Stimulated activated naive CD4-positive, alpha-beta T cell treated with Interleukin-2 at 50 U/mL for 16 hours (primary cell): ENCODE measurements around the gene RRP1B.
"Not testable (repeated sequence)": the region's sequence is repeated elsewhere in the genome, so short reads cannot be mapped to it uniquely, and the experiment has no call there.

ENCODE experiments used
- DNase-seq: peaks from one replicate; lab custom pipeline; 2025; lab: John Stamatoyannopoulos, UW

Gene RRP1B

GRCh38 chr21:43697758-43698643 is 38.6 kb downstream of the RRP1B start:
- no peak for DNase-seq

GRCh38 chr21:43699492-43699777 is 40.1 kb downstream of the RRP1B start:
- DNase-seq = not testable (repeated sequence)

DNA sequence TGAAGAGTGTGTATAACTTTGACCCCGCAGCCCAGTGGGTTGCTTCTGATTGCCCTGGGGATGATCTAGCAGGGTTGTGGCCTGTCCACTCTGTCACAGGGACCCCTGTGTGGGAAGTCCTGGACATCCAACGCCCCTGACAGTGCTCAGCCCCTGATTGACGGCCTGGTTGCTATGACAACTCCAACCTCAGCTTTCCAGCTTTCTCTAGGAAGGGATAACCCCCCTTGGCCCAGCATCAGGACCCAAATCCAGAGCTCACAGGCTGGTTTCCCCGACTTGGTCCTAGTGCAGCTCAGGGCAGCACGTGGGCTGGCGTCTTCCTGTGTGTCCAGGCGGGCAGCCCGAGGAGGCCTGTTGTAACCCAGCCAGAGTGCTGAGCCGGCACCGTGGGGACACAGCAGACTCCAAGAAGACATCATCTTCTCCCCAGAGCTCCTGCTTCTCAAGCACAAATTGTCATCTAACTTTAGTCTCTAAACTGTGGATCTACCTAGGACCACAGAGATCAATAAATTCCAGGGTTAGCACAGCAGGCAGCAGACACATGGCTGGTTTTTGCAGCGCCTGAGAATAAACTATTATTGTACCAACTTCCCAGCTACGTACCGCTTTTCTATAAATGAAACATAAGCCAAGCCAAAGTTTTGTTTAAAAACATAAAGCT is 40.7 kb downstream of the RRP1B start:
- DNase-seq = no peak

DNA sequence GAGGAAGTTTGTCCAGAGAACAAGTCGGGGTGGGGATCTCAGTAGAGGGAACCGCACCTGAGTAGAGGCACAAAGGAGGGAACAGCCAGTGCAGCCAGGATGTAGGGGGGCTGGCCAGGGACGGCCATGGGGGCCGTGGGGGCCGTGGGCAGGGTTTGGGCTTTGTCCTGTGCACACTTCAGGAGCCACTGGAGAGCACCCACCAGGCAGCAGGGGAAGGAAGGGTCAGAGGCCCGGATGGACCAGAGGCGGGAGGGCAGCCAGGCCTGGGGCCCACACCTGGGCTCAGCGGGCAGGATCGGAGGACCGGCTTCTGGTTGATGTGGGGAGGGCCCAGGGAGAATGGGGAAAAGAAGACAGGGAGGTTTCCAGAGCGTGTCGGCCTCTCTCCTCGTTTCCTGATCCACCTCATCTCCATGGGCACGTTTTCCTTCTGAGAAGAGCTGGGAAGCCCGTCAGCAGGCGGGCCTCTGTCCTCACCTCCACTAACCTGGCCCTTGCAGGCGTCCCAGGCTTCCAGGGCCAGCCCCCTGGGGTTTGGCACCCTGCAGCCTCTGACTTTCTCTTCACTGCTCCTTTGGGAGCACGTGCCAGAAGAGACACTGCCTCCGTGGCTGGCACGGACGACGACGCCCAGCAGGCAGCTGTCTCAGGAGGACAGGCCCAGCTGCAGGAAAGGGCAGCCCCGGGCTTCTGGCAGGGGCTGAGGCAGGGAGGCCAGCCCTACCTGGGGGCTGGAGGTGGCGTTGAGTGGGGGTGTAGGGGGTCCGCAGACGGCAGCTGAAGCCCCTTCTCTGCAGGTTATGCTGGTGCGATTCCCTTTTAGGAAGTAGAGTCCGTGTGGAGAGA is 42.8 kb downstream of the RRP1B start:
- DNase-seq = no peak

- DNase-seq = no peak
Measured at GRCh38 chr21:43702785-43703034, 43.4 kb downstream of the RRP1B start.

GRCh38 chr21:43703035-43703880 is 43.9 kb downstream of the RRP1B start:
- DNase-seq = no peak

DNA sequence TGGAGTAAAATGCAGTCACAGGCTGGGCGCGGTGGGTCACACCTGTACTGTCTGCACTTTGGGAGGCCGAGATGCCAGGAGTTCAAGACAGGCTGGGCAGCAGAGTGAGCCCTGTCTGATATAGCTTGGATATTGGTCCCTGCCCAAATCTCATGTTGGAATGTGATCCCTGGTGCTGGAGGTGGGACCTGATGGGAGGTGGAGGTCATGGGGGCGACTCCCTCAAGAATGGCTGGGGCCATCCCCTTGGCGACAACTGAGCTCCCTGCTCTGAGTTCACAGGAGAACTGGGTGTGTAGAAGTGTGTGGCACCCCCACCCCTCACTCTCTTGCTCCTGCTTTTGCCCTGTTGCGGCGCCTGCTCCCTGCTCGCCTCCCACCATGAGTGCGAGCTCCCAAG is 48.1 kb downstream of the RRP1B start:
- no peak for DNase-seq

GRCh38 chr21:43708745-43709381 is 49.5 kb downstream of the RRP1B start:
- DNase-seq = no peak

GRCh38 chr21:43712268-43712942 is 53.0 kb downstream of the RRP1B start:
- DNase-seq = no peak

DNA sequence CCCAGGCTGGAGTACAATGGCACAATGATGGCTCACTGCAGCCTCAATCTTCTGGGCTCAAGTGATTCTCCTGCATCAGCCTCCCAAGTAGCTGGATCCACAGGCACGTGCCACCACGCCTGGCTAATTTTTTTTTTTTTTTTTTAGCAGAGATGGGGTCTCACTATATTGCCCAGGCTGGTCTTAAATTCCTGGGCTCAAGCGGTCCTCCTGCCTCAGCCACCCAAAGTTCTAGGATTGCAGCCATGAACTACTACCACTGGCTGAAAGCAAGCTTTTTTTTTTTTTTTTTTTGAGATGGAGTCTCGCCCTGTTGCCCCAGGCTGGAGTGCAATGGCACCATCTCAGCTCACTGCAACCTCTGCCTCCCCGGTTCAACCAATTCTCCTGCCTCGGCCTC is 53.8 kb downstream of the RRP1B start:
- not testable (repeated sequence) for DNase-seq

GRCh38 chr21:43716376-43717165 is 57.2 kb downstream of the RRP1B start:
- no peak for DNase-seq

GRCh38 chr21:43717166-43717853 is 58.0 kb downstream of the RRP1B start:
- DNase-seq = no peak

DNA sequence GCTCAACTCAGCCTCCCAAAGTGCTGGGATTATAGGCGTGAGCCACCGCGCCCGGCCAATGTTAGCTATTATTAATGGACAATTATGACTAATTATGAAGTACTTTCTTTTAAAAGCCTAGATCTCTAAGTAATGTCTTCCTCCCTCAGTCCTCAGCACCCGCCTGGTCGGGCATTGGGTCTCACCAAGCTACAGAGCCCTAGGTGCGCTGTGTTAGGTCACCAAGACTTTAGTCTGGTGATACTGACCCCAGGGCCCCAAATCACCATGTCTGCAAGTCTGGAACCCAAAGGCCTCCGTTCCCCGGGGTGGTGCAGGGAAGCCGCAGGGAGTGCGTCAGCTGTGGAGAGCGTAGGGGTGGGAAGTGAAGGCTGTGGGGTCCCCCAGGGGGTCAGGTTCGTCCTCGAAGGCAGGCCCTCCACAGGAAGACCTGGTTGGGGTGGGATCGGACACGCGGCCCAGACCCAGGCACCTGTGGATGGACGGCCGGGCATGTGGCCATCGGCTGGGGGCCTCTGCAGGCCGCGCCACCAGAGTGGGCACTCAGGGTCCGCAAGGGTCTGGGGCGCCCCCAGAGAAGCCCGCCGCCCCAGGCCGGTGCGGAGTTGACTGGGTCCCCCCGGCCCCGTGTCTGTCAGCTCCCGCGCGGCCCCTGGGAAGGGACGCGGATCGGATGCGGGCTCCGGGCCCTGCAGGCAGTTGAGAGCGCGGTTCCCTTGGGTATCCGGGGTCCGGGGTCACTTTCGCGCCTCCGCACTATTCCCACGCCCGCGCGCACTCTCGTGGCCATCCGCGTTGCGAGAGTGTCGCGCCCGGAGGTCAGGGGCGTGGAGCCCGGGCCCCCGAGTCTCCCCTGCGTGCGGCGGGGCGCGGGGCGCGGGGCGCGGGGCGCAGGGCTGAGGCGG is 58.9 kb downstream of the RRP1B start:
- no peak for DNase-seq

DNA sequence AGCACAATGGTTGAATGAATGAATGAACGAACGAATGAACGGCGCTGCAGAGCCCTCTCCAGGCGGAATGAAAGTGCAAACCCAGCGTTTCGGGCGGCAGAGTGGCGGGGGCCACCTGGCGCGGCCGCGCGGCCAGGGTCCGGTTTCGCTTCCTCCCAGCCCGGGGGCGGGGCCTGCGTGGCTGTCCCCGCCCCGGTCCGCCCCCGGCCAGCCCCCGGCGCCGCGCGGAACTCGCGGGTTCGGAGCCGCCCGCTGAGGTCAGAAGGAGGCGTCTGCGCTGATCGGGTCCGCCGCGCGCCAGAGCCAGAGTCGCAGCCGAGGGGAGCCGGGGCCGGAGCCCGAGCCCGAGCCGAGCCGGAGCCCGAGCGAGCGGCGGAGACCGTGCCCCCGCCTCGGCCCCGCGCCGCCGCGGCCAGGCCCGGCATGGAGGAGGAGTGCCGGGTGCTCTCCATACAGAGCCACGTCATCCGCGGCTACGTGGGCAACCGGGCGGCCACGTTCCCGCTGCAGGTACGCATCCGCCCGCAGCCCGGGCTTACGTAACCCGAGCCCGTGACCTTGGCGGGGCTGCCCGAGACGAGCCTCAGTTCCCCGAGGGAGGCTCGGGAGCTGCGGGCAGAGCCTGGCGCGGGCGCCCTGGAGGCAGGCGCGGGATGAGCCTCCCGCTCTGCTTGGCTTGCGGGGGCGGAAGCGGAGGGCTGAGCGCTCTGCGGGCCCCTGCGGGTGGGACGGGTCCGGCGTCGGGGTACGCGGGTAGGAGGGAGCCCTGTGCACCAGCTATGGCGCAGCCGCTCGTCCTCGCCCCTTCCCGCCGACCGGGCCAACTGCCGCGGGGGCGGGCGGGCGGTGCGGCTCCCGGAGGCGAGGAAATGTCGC is 59.8 kb downstream of the RRP1B start, which contains the start of gene PDXK:
TSS of gene PDXK (plus strand) at position 258 of the 876 bp plus-strand sequence. CDS start at position 424, 166 bp downstream.
- peak; percentile 72 for DNase-seq

GRCh38 chr21:43719748-43720538 is 60.6 kb downstream of the RRP1B start:
- no peak for DNase-seq

- DNase-seq = no peak
Measured at GRCh38 chr21:43720539-43721166, 61.3 kb downstream of the RRP1B start.
